HEK293T (cell line): Measurements from ENCODE around the gene SLC35D2.

ENCODE experiments used
- CTCF ChIA-PET: fragments of 350-600 bp; formaldehyde crosslinking; extraction: SDS; loops from one replicate; lab custom pipeline; 2021; ENCODE audit warnings: antibody characterized with exemption, inconsistent platforms; lab: Yijun Ruan, JAX
- POLR2A ChIA-PET: fragments of 350-600 bp; formaldehyde crosslinking; extraction: SDS; loops from one replicate; lab custom pipeline; 2020; ENCODE audit warnings: antibody characterized with exemption, inconsistent platforms; lab: Yijun Ruan, JAX
- DNase-seq: peaks from one replicate; pipeline ENCODE4 v3.0.0; 2012; ENCODE audit warnings: mixed read lengths; ENCODE audit errors: extremely low spot score
- ARNT ChIP-seq: fragments of 450-650 bp; IDR thresholded peaks from 2 replicates; pipeline ENCODE4 v1.6.1; 2017; ENCODE audit warnings: mild to moderate bottlenecking
- BHLHE40 ChIP-seq: fragments of 450-650 bp; IDR thresholded peaks from 2 replicates; pipeline ENCODE4 v1.6.1; 2016; ENCODE audit warnings: mild to moderate bottlenecking, moderate library complexity, borderline replicate concordance
- CTBP1 ChIP-seq: fragments of 450-650 bp; IDR thresholded peaks from 2 replicates; pipeline ENCODE4 v1.6.1; 2016; ENCODE audit warnings: borderline replicate concordance
- ELF4 ChIP-seq: fragments of 450-650 bp; IDR thresholded peaks from 2 replicates; pipeline ENCODE4 v1.6.1; 2017; ENCODE audit warnings: antibody characterized with exemption
- FOXA1 ChIP-seq: fragments of 450-650 bp; IDR thresholded peaks from 2 replicates; pipeline ENCODE4 v1.6.1; 2016; ENCODE audit warnings: mild to moderate bottlenecking
- FOXK2 ChIP-seq: fragments of 450-650 bp; IDR thresholded peaks from 2 replicates; pipeline ENCODE4 v1.6.1; 2016; ENCODE audit warnings: mild to moderate bottlenecking
- FOXM1 ChIP-seq: fragments of 450-650 bp; IDR thresholded peaks from 2 replicates; pipeline ENCODE4 v1.6.1; 2017; ENCODE audit warnings: mild to moderate bottlenecking, borderline replicate concordance
- HDGF ChIP-seq: fragments of 450-650 bp; IDR thresholded peaks from 2 replicates; pipeline ENCODE4 v1.6.1; 2017; ENCODE audit warnings: antibody characterized with exemption, borderline replicate concordance
- L3MBTL2 ChIP-seq: fragments of 450-650 bp; conservative IDR thresholded peaks from 2 replicates; pipeline ENCODE4 v1.6.1; 2016; ENCODE audit warnings: mild to moderate bottlenecking
- LEF1 ChIP-seq: fragments of 450-650 bp; IDR thresholded peaks from 2 replicates; pipeline ENCODE4 v1.6.1; 2017; ENCODE audit warnings: mild to moderate bottlenecking, borderline replicate concordance
- NFRKB ChIP-seq: fragments of 450-650 bp; IDR thresholded peaks from 2 replicates; pipeline ENCODE4 v1.6.1; 2016; ENCODE audit warnings: mild to moderate bottlenecking, moderate library complexity
- PKNOX1 ChIP-seq: fragments of 450-650 bp; IDR thresholded peaks from 2 replicates; pipeline ENCODE4 v1.6.1; 2016
- SP1 ChIP-seq: fragments of 450-650 bp; IDR thresholded peaks from 2 replicates; pipeline ENCODE4 v1.6.1; 2017
- SUZ12 ChIP-seq: fragments of 450-650 bp; IDR thresholded peaks from 2 replicates; pipeline ENCODE4 v1.6.1; 2016; ENCODE audit warnings: mild to moderate bottlenecking
- TARDBP ChIP-seq: fragments of 450-650 bp; IDR thresholded peaks from 2 replicates; pipeline ENCODE4 v1.6.1; 2016
- ZNF384 ChIP-seq: fragments of 450-650 bp; IDR thresholded peaks from 2 replicates; pipeline ENCODE4 v1.6.1; 2016

The SLC35D2 gene

GRCh38 chr9:96423322-96423984, 39.9 kb upstream of the SLC35D2 start:
- ChIA-PET POLR2A (interaction anchor here (0.6 to 1.3 kb wide), 3 partner anchors 9 to 27 kb away, joined by 3 to 4 read pairs (median 3); no protein-coding TSS in a partner anchor), CTCF (interaction anchor here (0.6 kb wide), 1 partner anchor 1021 kb away, joined by 4 read pairs; no protein-coding TSS in a partner anchor)
- no peak for DNase-seq
- TF ChIP-seq FOXA1 (no peak), SP1 (no peak), ZNF384 (no peak), ARNT (no peak), CTBP1 (no peak), FOXM1 (no peak), NFRKB (no peak), ELF4 (no peak), L3MBTL2 (no peak), PKNOX1 (no peak), LEF1 (no peak), TARDBP (no peak), SUZ12 (no peak), BHLHE40 (no peak), HDGF (no peak), FOXK2 (no peak)

DNA sequence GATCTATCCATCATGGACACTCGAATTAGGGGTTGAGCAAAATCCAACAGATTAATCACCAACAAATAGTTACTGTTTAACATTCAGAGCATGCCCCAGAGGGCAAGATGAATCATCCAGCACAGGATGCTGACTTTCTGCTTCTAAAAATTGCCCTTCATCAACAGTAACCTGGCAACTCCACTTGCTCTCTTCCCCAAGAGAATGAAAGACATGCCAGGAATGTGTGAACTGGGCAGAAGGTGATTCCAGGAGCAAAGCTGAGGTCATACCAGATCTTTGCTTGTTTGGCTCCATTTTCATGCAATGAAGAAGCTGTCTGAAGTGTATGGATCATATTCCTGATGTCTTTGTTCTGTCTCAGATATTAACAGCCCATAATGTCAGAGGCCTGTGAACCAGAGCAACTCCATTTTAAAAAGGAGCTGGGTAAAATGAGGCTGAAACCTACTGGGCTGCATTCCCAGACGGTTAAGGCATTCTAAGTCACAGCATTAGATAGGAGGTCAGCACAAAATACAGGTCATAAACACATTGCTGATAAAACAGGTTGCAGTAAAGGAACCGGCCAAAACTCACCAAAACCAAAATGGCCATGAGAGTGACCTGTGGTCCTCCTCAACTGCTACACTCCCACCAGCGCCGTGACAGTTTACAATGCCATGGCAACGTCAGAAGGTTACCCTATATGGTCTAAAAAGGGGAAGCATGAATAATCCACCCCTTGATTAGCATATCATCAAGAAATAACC, 37.1 kb upstream of the SLC35D2 start:
- ChIA-PET CTCF (no interaction called here), POLR2A (no interaction called here)
- DNase-seq = no peak
- TF ChIP-seq TARDBP = no peak
- TF ChIP-seq SUZ12 = no peak
- 0 out of 2 replicates have a peak, but pooled peaks have one; percentile 10 for TF ChIP-seq PKNOX1

DNA sequence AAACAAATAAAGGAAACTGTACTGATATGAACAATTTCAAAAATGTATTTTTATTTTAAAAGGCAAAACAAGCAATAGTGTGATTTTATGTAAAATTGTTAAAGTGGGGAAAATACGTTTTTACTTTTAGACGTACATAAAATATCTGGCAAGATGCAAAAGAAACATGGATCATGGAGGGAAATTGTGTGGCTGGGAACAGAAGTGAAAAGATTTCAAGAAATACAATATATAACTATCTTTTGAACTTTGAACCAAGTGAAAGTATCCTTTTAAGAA, 36.1 kb upstream of the SLC35D2 start:
- CTCF ChIA-PET = interaction anchor here (0.6 kb wide), 1 partner anchor 30 kb away, joined by 3 read pairs; the partner anchor contains the start of gene HABP4
- POLR2A ChIA-PET = interaction anchor here (0.8 to 2.6 kb wide), 3 partner anchors 10 to 32 kb away, joined by 3 to 11 read pairs (median 3); partner anchors contain the start of gene HABP4
- TF ChIP-seq FOXM1 (no peak), FOXA1 (no peak), CTBP1 (no peak), PKNOX1 (no peak), L3MBTL2 (no peak), SUZ12 (no peak), FOXK2 (no peak)
- DNase-seq = no peak

- TF ChIP-seq FOXK2 (no peak), SUZ12 (no peak), FOXM1 (no peak), TARDBP (no peak), L3MBTL2 (no peak)
- DNase-seq = peak; percentile 62
- POLR2A ChIA-PET = interaction anchor here (0.8 to 2.6 kb wide), 3 partner anchors 11 to 32 kb away, joined by 3 to 11 read pairs (median 3); partner anchors contain the start of gene HABP4
- CTCF ChIA-PET = interaction anchor here (0.6 kb wide), 1 partner anchor 30 kb away, joined by 3 read pairs; the partner anchor contains the start of gene HABP4
Observed at GRCh38 chr9:96418920-96419690, 35.6 kb upstream of the SLC35D2 start.

DNA sequence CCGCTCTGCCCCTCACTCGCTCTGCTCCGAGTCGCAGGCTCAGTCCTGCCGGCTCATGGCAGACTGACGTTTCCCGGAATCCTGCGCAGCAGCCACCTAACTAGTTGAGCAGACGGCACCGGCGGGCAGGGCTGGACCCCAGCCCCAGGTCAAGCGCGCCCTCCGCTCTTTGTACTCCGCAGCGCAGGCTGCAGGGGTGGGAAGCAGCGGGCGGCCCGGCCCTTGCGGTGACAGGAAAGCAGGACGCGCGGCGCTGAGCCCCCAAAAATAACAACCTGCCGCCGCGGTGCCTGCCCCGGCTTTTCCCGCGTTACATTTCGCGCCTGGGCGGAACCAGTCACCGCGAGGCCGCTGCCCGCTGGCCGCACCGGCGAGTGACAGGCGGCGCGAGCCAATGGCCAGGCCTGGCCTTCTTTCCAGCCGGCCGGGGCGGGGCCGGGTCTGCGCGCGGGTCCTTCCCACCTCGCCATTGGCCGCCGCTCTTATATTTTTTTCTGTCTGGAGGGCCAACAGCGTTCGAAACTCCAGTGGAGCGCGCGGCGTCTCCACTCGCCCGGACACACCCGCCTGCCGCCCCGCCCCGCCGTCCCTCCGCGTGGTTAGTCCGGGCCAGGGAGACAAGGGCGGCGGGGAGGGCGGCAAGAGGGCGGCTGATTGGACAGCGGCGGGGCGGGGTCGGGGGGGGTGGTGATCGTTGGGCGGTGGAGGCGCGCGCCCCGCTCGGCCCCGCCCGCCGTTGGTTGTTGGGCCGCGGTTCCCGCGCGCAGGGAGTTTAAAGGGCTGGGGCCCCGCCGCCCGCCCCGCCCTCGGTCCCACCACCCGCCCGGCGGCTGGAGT, 34.8 kb upstream of the SLC35D2 start, which contains the start of gene ZNF367:
ZNF367 (minus strand) TSS at position 288 of the 837 bp plus-strand sequence. CDS start 338 bp downstream, outside the sequence.
- TF ChIP-seq PKNOX1 (peak; percentile 99), ELF4 (0 out of 2 replicates have a peak, but pooled peaks have one; percentile 15), ARNT (no peak), L3MBTL2 (peak; percentile 95), FOXA1 (no peak)
- CTCF ChIA-PET = no interaction called here
- DNase-seq = peak; percentile 90
- POLR2A ChIA-PET = interaction anchor here (2.6 kb wide), 1 partner anchor 31 kb away, joined by 11 read pairs; the partner anchor contains the start of gene HABP4
